Erythroblast (primary cell): ENCODE measurements around the gene ILDR2.

Experiments
- GATA1 ChIP-seq: IDR thresholded peaks from 2 replicates; pipeline ENCODE4 v1.6.1; 2011; ENCODE audit warnings: low read depth, mild to moderate bottlenecking, control low read depth, low read length, moderate library complexity
- POLR2A ChIP-seq: IDR thresholded peaks from 2 replicates; pipeline ENCODE4 v1.6.1; 2011; ENCODE audit warnings: mild to moderate bottlenecking, low read length

- TF ChIP-seq POLR2A (no peak), GATA1 (no peak)
These were observed 45.4 kb downstream of the ILDR2 start for GRCh38 chr1:166929911-166930310.
